Activated CD8-positive, alpha-beta memory T cell treated with anti-CD3 and anti-CD28 coated beads, Interleukin-2, amount 10 ng/mL, durations not matched to agents 7 days and 5 days (primary cell): ENCODE data around the gene NT5DC2. TPM values are rescaled to one million over a fixed set of nuclear protein-coding genes. Genes with fewer than 3 reads are reported as not detected.
"Not testable (repeated sequence)": the region's sequence is repeated elsewhere in the genome, so short reads cannot be mapped to it uniquely, and the experiment has no call there.

Experiments used
- ATAC-seq: fragments of 150-1000 bp; cut with Tn5 transposase; one replicate; pipeline ENCODE4 v1.10.0; 2021; ENCODE audit warnings: moderate library complexity
- CTCF ChIA-PET: fragments of 350-600 bp; sonication (Branson Sonifier 250); formaldehyde crosslinking; loops from one replicate; lab custom pipeline; 2021; ENCODE audit warnings: antibody characterized with exemption; lab: Charles Lee
- DNase-seq: peaks from one replicate; pipeline ENCODE4 v3.0.0-alpha.2; 2020
- H3K27ac Mint-ChIP-seq: one replicate; pipeline ENCODE4 v1.8.0; 2021; ENCODE audit warnings: mild to moderate bottlenecking, mixed read lengths
- H3K27me3 Mint-ChIP-seq: one replicate; pipeline ENCODE4 v1.8.0; 2021; ENCODE audit warnings: mixed read lengths
- H3K36me3 Mint-ChIP-seq: one replicate; pipeline ENCODE4 v1.8.0; 2021; ENCODE audit warnings: mild to moderate bottlenecking, mixed read lengths
- H3K4me1 Mint-ChIP-seq: one replicate; pipeline ENCODE4 v1.8.0; 2021; ENCODE audit warnings: mixed read lengths
- H3K4me3 Mint-ChIP-seq: one replicate; pipeline ENCODE4 v1.8.0; 2021; ENCODE audit warnings: mild to moderate bottlenecking, moderate library complexity, mixed read lengths
- H3K9me3 Mint-ChIP-seq: one replicate; pipeline ENCODE4 v1.8.0; 2022; ENCODE audit warnings: low read depth, mixed read lengths
- total RNA-seq, 2 experiments: library from RNA; stranded (reverse); gene quantifications; one replicate each; pipeline ENCODE4 v1.2.3, GENCODE V29; 2021

The NT5DC2 gene
- total RNA-seq, 2 experiments from 2014 or later, result 38.7 to 54.5 TPM

- peak overlapping the region; percentile 66 for H3K4me3 Mint-ChIP-seq
- no peaks in the 10 kb centered on the region for H3K9me3 Mint-ChIP-seq
- DNase-seq (no peak), ATAC-seq (no peak)
- H3K27me3 Mint-ChIP-seq, result no peaks in the 10 kb centered on the region
- H3K36me3 Mint-ChIP-seq, result peaks cover 16% of the 10 kb centered on the region
- CTCF ChIA-PET, result no interaction called here
- peaks cover 45% of the 10 kb centered on the region for H3K4me1 Mint-ChIP-seq
- peak overlapping the region; percentile 62 for H3K27ac Mint-ChIP-seq
These were observed 875 bp upstream of the NT5DC2 start for GRCh38 chr3:52534281-52535183.

GRCh38 chr3:52532838-52533622 lies 627 bp downstream of the NT5DC2 start:
- H3K27me3 Mint-ChIP-seq, result no peaks in the 10 kb centered on the region
- peak overlapping the region; percentile 76 for H3K4me3 Mint-ChIP-seq
- DNase-seq (no peak), ATAC-seq (peak; percentile 4)
- H3K4me1 Mint-ChIP-seq, result peaks cover 32% of the 10 kb centered on the region
- CTCF ChIA-PET, result interaction anchor here (1.7 kb wide), 1 partner anchor 76 kb away, joined by 5 read pairs; no protein-coding TSS in a partner anchor
- H3K27ac Mint-ChIP-seq, result peak overlapping the region; percentile 59
- peaks cover 8% of the 10 kb centered on the region for H3K36me3 Mint-ChIP-seq
- H3K9me3 Mint-ChIP-seq, result no peaks in the 10 kb centered on the region

GRCh38 chr3:52532517-52532837 lies 1.2 kb downstream of the NT5DC2 start:
- DNase-seq, result peak; percentile 71
- CTCF ChIA-PET, result interaction anchor here (1.7 kb wide), 1 partner anchor 76 kb away, joined by 5 read pairs; no protein-coding TSS in a partner anchor
- no peaks in the 10 kb centered on the region for H3K27me3 Mint-ChIP-seq

GRCh38 chr3:52531860-52532516 lies 1.7 kb downstream of the NT5DC2 start:
- peaks cover 5% of the 10 kb centered on the region for H3K36me3 Mint-ChIP-seq
- DNase-seq (no peak), ATAC-seq (no peak)
- peak overlapping the region; percentile 59 for H3K27ac Mint-ChIP-seq
- no peaks in the 10 kb centered on the region for H3K27me3 Mint-ChIP-seq
- H3K4me1 Mint-ChIP-seq, result peaks cover 22% of the 10 kb centered on the region
- peak overlapping the region; percentile 76 for H3K4me3 Mint-ChIP-seq
- CTCF ChIA-PET, result interaction anchor here (1.7 kb wide), 1 partner anchor 75 kb away, joined by 5 read pairs; no protein-coding TSS in a partner anchor
- no peaks in the 10 kb centered on the region for H3K9me3 Mint-ChIP-seq

More at GRCh38 chr3:52532517-52532837, 1.2 kb downstream of the NT5DC2 start:
- H3K36me3 Mint-ChIP-seq, result peaks cover 5% of the 10 kb centered on the region
- peak overlapping the region; percentile 76 for H3K4me3 Mint-ChIP-seq
- no peak for ATAC-seq
- H3K9me3 Mint-ChIP-seq, result no peaks in the 10 kb centered on the region
- peaks cover 26% of the 10 kb centered on the region for H3K4me1 Mint-ChIP-seq
- H3K27ac Mint-ChIP-seq, result peak overlapping the region; percentile 59

- DNase-seq, result no peak
- CTCF ChIA-PET, result no interaction called here
- no peaks in the 10 kb centered on the region for H3K9me3 Mint-ChIP-seq
- no peaks in the 10 kb centered on the region for H3K27me3 Mint-ChIP-seq
- H3K4me1 Mint-ChIP-seq, result peaks cover 21% of the 10 kb centered on the region
- no peak for ATAC-seq
- no peak overlapping the region for H3K27ac Mint-ChIP-seq
- H3K4me3 Mint-ChIP-seq, result no peak overlapping the region
- peaks cover 2% of the 10 kb centered on the region for H3K36me3 Mint-ChIP-seq
These were observed 2.5 kb downstream of the NT5DC2 start for GRCh38 chr3:52530918-52531826.

GRCh38 chr3:52529376-52530333 lies 4.0 kb downstream of the NT5DC2 start:
- Mint-ChIP-seq H3K4me1 (peaks cover 13% of the 10 kb centered on the region), H3K9me3 (no peaks in the 10 kb centered on the region), H3K27me3 (no peaks in the 10 kb centered on the region), H3K36me3 (peaks cover 2% of the 10 kb centered on the region), H3K4me3 (no peak overlapping the region), H3K27ac (no peak overlapping the region)
- CTCF ChIA-PET, result no interaction called here
- no peak for ATAC-seq
- no peak for DNase-seq

GRCh38 chr3:52528586-52529375 lies 4.9 kb downstream of the NT5DC2 start:
- no peak for ATAC-seq
- CTCF ChIA-PET, result no interaction called here
- H3K27me3 Mint-ChIP-seq, result no peaks in the 10 kb centered on the region
- no peak overlapping the region for H3K27ac Mint-ChIP-seq
- peaks cover 11% of the 10 kb centered on the region for H3K4me1 Mint-ChIP-seq
- peaks cover 7% of the 10 kb centered on the region for H3K36me3 Mint-ChIP-seq
- no peaks in the 10 kb centered on the region for H3K9me3 Mint-ChIP-seq
- H3K4me3 Mint-ChIP-seq, result no peak overlapping the region
- DNase-seq, result no peak

GRCh38 chr3:52527732-52528585 lies 5.7 kb downstream of the NT5DC2 start:
- ATAC-seq (no peak), DNase-seq (no peak)
- Mint-ChIP-seq H3K4me3 (no peak overlapping the region), H3K9me3 (no peaks in the 10 kb centered on the region), H3K27ac (no peak overlapping the region), H3K4me1 (peaks cover 11% of the 10 kb centered on the region), H3K27me3 (no peaks in the 10 kb centered on the region), H3K36me3 (peaks cover 7% of the 10 kb centered on the region)
- CTCF ChIA-PET, result no interaction called here

- Mint-ChIP-seq H3K4me1 (peaks cover 3% of the 10 kb centered on the region), H3K36me3 (peaks cover 7% of the 10 kb centered on the region), H3K27ac (no peak overlapping the region), H3K4me3 (no peak overlapping the region), H3K9me3 (no peaks in the 10 kb centered on the region), H3K27me3 (no peaks in the 10 kb centered on the region)
- no peak for ATAC-seq
- CTCF ChIA-PET, result no interaction called here
- DNase-seq, result no peak
These were observed 6.5 kb downstream of the NT5DC2 start for GRCh38 chr3:52527039-52527731.

- H3K9me3 Mint-ChIP-seq, H3K36me3 Mint-ChIP-seq, H3K27me3 Mint-ChIP-seq, H3K27ac Mint-ChIP-seq, ATAC-seq, H3K4me3 Mint-ChIP-seq, CTCF ChIA-PET, H3K4me1 Mint-ChIP-seq, DNase-seq: not testable (repeated sequence)
These were observed 7.0 kb downstream of the NT5DC2 start for GRCh38 chr3:52526671-52527038.
